Heart right ventricle (tissue), 16 donors: Measurements from ENCODE around the gene SDK2. TPM values are rescaled to one million over a fixed set of nuclear protein-coding genes. Genes with fewer than 3 reads are reported as not detected.

ENCODE experiments used
- ATAC-seq, 8 donors: fragments of 200-7000 bp; cut with Tn5 transposase; one replicate each; pipeline ENCODE4 v1.9.1; 2020; ENCODE audit warnings: mild to moderate bottlenecking in 8 of 8, moderate library complexity in 8 of 8, moderate number of reproducible peaks in 1 of 8
- DNase-seq, 2 donors: peaks; one replicate each; pipeline ENCODE4 v3.0.0-alpha.2; 2020
- H3K27ac ChIP-seq, 10 donors: fragments of 200-600 bp; sonication (generic) in 2 of 10; one replicate each; pipeline versions ENCODE4 v1.5.0 to v1.8.0; 2020 to 2022; ENCODE audit warnings: mild to moderate bottlenecking in 3 of 10
- H3K27me3 ChIP-seq, 7 donors: fragments of 200-600 bp; one replicate each; pipeline ENCODE4 v1.8.0; 2021 to 2022; ENCODE audit warnings: mild to moderate bottlenecking in 2 of 7
- H3K36me3 ChIP-seq, 9 donors: fragments of 200-600 bp; sonication (generic) in 1 of 9; one replicate each; pipeline versions ENCODE4 v1.5.0 to v1.8.0; 2020 to 2022; ENCODE audit warnings: mild to moderate bottlenecking in 2 of 9
- H3K4me1 ChIP-seq, 9 donors: fragments of 200-600 bp; sonication (generic) in 1 of 9; one replicate each; pipeline versions ENCODE4 v1.5.0 to v1.8.0; 2020 to 2022; ENCODE audit warnings: mild to moderate bottlenecking in 4 of 9
- H3K4me3 ChIP-seq, 10 donors: fragments of 200-600 bp; sonication (generic) in 2 of 10; one replicate each; pipeline versions ENCODE4 v1.5.0 to v1.8.0; 2020 to 2022; ENCODE audit warnings: mild to moderate bottlenecking in 7 of 10, moderate library complexity in 2 of 10
- H3K9me3 ChIP-seq, 11 donors: fragments of 200-600 bp in 10 of 11; sonication (generic) in 2 of 11; one replicate each; pipeline versions ENCODE4 v1.5.0 to v1.8.0; 2013 to 2022; ENCODE audit warnings: mild to moderate bottlenecking in 2 of 11, control low read depth in 1 of 11, moderate library complexity in 1 of 11
- WGBS, 2 donors: extraction: QIAGEN DNeasy Blood & Tissue Kit; methylation state at CpG; one replicate each; pipeline ENCODE4 v1.1.7; 2013; ENCODE audit warnings: inconsistent platforms in 1 of 2; 5-methylcytosine and 5-hydroxymethylcytosine counted together
- intact Hi-C, 10 donors: fragments of 100-400 bp; cut with DNase I; formaldehyde crosslinking; loops; one replicate each; pipeline versions ENCODE4 v1.11.1 to v1.14.2; 2022
- polyA plus RNA-seq, 2 donors: library from polyadenylated mRNA; stranded (reverse); fragments of 200-250 nt; gene quantifications; one replicate each; pipeline ENCODE4 v1.2.3, GENCODE V29; 2013
- total RNA-seq, 10 donors: library from RNA; stranded (reverse); fragmentation: NEBNext Ultra II Directional in 3 of 10; extraction: Animal tissue kit (Norgen Biotek cat#: 25700) in 3 of 10; gene quantifications; one replicate each; pipeline versions ENCODE4 v1.2.1 to v1.2.4, GENCODE V29; 2021 to 2023
- TF ChIP-seq, protein P1 (sequence below), 9 donors: fragments of 200-600 bp; sonication (generic) in 2 of 9; IDR thresholded peaks; one replicate each; pipeline versions ENCODE4 v1.5.0 to v1.8.0; 2021 to 2022; ENCODE audit warnings: antibody characterized with exemption in 9 of 9, mild to moderate bottlenecking in 5 of 9, moderate library complexity in 1 of 9
- donor health status: Arrhythmogenic right ventricular cardiomyopathy.
- donor health status: ischemic (EF 13 %, LVEDD 7.1; RV severe dilation, severe dysfunction).
- donor health status: healthy with polysubstance abuse.
- donor health status: DM: no; HTN: yes; CAD: no.
- donor health status: DM: no; HTN: no; CAD: no.
- donor health status: ischemic (EF 25% LVEDD 6.9; RV normal size, moderate dysfunction).
- donor health status: ischemic (EF 25% LVEDD 5.7; RV mildly dilated, moderate dysfunction).
- donor health status: healthy.
- donor health status: DM: yes; HTN: yes; CAD: no.
- donor health status: Ischemic cardiomyopathy.
- donor health status: ischemic (EF 35%, LVEDD 5.7; RV mildly dilated, moderate dysfunction).
- donor health status: nonischemic (EF 11% LVEDD 7.7; RV severe dilation, severe dysfunction).
- donor health status: DM: yes; HTN: yes; CAD: no.
- donor health status: PGD.
- donor health status: ischemic (EF 29% LVEDD 5.4; RV normal size, mild dysfunction).
- donor health status: nonischemic (EF 23%, LVEDD 6.1; RV moderate dilation, normal function).

The SDK2 gene
- total and polyA plus RNA-seq, 12 donors = 0.44 to 4.2 (median 1.9) TPM

DNA sequence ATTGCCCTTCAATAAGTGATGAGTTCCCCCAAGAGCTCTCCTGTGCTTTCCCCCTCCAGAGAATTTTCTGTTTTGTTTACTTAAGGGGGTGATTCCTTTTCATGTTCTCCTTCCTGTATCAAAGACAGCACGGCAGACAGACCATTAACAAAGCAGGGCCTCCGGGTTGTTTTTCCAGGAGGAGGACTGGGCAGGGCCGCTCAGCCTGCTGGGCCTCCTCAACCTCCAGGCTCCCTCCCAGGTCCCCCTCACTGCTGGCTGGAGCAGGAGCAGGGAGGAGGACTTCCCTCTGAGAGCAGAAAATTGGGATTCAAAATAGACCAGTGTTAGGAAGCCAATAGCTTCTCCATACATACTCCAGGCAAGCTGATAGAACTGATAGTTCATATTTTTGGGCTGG lies 20.4 kb downstream of the SDK2 start:
- ATAC-seq = no peak
- Histone ChIP-seq H3K4me3 (no peak overlapping the region), H3K27me3 (no peaks in the 10 kb centered on the region), H3K4me1 (peaks cover 0 to 4% (median 0%) of the 10 kb centered on the region in 9 donors), H3K27ac (no peak overlapping the region), H3K9me3 (peaks cover 0 to 14% (median 0%) of the 10 kb centered on the region in 11 donors), H3K36me3 (no peaks in the 10 kb centered on the region)
- WGBS, 2 donors = 62 to 63% methylated on average over 3 of the region's 3 CpGs
- TF ChIP-seq, protein P1, sequence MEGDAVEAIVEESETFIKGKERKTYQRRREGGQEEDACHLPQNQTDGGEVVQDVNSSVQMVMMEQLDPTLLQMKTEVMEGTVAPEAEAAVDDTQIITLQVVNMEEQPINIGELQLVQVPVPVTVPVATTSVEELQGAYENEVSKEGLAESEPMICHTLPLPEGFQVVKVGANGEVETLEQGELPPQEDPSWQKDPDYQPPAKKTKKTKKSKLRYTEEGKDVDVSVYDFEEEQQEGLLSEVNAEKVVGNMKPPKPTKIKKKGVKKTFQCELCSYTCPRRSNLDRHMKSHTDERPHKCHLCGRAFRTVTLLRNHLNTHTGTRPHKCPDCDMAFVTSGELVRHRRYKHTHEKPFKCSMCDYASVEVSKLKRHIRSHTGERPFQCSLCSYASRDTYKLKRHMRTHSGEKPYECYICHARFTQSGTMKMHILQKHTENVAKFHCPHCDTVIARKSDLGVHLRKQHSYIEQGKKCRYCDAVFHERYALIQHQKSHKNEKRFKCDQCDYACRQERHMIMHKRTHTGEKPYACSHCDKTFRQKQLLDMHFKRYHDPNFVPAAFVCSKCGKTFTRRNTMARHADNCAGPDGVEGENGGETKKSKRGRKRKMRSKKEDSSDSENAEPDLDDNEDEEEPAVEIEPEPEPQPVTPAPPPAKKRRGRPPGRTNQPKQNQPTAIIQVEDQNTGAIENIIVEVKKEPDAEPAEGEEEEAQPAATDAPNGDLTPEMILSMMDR (IDR thresholded peaks at IDR 0.05) = no peak
- intact Hi-C loops = no loop called here
- no peak for DNase-seq

DNA sequence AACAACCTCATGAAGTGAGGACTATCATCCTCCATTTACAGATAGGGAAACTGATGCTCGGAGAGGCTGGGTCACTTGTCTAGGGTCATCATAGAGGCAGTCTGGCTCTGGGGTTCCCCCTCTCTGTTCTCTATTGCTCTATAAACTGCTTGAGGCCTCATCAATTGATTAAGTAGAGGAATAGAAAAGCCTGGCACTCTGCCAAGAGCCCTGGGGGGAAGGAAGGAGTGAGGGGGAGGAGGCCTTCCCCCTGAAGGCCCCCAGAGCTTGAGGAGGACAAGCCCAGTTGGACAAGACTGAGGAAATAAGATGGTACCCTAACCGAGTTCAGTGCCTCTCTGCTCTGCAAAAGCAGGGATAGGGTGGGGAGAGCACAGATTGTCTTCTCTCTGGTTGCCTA lies 21.0 kb downstream of the SDK2 start:
- TF ChIP-seq, protein P1 (IDR thresholded peaks at IDR 0.05) = no peak

DNA sequence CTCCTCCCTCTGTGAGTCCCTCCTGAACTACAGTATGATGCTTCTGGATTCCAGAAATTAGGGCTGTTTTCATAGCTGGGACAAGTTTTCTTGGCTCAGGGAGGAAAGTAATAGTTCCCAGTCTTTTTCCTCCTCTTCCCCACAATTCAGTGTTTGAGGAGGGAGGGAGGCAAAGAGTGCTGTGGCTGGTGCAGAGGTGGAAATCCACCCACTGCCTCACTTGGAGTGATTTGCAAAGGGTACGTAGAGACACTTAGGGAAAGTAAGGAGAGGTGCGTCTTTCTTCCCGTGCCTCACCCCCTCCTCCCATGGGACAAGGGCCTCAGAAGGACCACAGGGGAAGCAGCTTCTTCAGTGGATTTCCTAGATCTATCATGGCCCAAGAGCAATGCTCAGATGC lies 21.9 kb downstream of the SDK2 start:
- H3K9me3 ChIP-seq = peaks cover 0 to 14% (median 0%) of the 10 kb centered on the region in 11 donors
- 92 to 96% methylated on average over 3 of the region's 3 CpGs for WGBS, 2 donors
- no peak overlapping the region for H3K27ac ChIP-seq
- intact Hi-C loops = no loop called here
- TF ChIP-seq, protein P1 (IDR thresholded peaks at IDR 0.05) = no peak
- H3K4me1 ChIP-seq = peaks cover 0 to 4% (median 0%) of the 10 kb centered on the region in 9 donors
- no peak for ATAC-seq
- H3K4me3 ChIP-seq = no peak overlapping the region
- no peaks in the 10 kb centered on the region for H3K27me3 ChIP-seq
- no peaks in the 10 kb centered on the region for H3K36me3 ChIP-seq
- DNase-seq = no peak

More for the DNA sequence above, 21.0 kb downstream of the SDK2 start:
- WGBS, 2 donors = 81 to 88% methylated on average over 2 of the region's 2 CpGs
- intact Hi-C loops = no loop called here
- Histone ChIP-seq H3K9me3 (peaks cover 0 to 14% (median 0%) of the 10 kb centered on the region in 11 donors), H3K27ac (no peak overlapping the region), H3K4me3 (no peak overlapping the region), H3K4me1 (peaks cover 0 to 4% (median 0%) of the 10 kb centered on the region in 9 donors), H3K36me3 (no peaks in the 10 kb centered on the region), H3K27me3 (no peaks in the 10 kb centered on the region)
- DNase-seq (no peak), ATAC-seq (no peak)

DNA sequence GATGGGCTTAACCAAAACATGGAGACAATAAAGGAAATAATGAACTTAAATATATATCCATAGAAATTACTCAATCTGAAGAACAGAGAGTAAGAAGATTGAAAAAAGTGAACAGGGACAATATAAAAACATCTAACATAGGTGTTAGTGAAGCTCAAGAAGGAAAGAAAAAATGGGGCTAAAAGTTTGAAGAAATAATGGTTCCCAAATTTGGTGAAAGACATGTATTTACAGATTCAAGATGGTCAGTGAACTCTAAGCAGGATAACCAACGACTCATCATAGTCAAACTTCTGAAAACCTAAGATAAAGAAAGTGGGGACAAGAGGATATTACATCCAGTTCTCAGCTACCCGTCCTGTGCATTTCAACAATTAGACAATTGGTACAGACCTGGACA lies 22.6 kb downstream of the SDK2 start:
- ATAC-seq = no peak
- Histone ChIP-seq H3K27ac (no peak overlapping the region), H3K36me3 (no peaks in the 10 kb centered on the region), H3K9me3 (peaks cover 0 to 14% (median 0%) of the 10 kb centered on the region in 11 donors), H3K4me3 (no peak overlapping the region), H3K27me3 (no peaks in the 10 kb centered on the region), H3K4me1 (peaks cover 0 to 4% (median 0%) of the 10 kb centered on the region in 9 donors)
- WGBS, 2 donors = 84 to 86% methylated on average over 2 of the region's 2 CpGs
- DNase-seq = no peak
- intact Hi-C loops = no loop called here
- TF ChIP-seq, protein P1 (IDR thresholded peaks at IDR 0.05) = no peak
